Effector CD8-positive, alpha-beta T cell (primary cell): ENCODE measurements around the gene ZPR1.
"Not testable (repeated sequence)": the region's sequence is repeated elsewhere in the genome, so short reads cannot be mapped to it uniquely, and the experiment has no call there.

Source experiments
- DNase-seq: peaks from one replicate; lab custom pipeline; 2025; lab: John Stamatoyannopoulos, UW

Gene ZPR1

GRCh38 chr11:116792144-116792868 lies 4.5 kb upstream of the ZPR1 start:
- no peak for DNase-seq

GRCh38 chr11:116791813-116792143 lies 4.0 kb upstream of the ZPR1 start, which contains the start of gene APOA5:
Gene APOA5 (minus strand): TSS chr11:116791879. CDS start chr11:116791860, 19 bp downstream.
- DNase-seq, result no peak

- peak; percentile 61 for DNase-seq
Observed at GRCh38 chr11:116791002-116791812, 3.4 kb upstream of the ZPR1 start.

GRCh38 chr11:116790167-116791001 lies 2.6 kb upstream of the ZPR1 start:
- no peak for DNase-seq

- no peak for DNase-seq
Observed at GRCh38 chr11:116788975-116789374, 1.2 kb upstream of the ZPR1 start.

- no peak for DNase-seq
Observed at GRCh38 chr11:116788534-116788933, 711 bp upstream of the ZPR1 start.

GRCh38 chr11:116787436-116787785 lies 412 bp downstream of the ZPR1 start:
- DNase-seq, result no peak

GRCh38 chr11:116786966-116787365 lies 857 bp downstream of the ZPR1 start:
- DNase-seq, result no peak

- no peak for DNase-seq
Observed at GRCh38 chr11:116786326-116786725, 1.5 kb downstream of the ZPR1 start.

- no peak for DNase-seq
Observed at GRCh38 chr11:116782728-116783127, 5.1 kb downstream of the ZPR1 start.

GRCh38 chr11:116778556-116778955 lies 9.3 kb downstream of the ZPR1 start:
- no peak for DNase-seq

GRCh38 chr11:116777056-116777455 lies 10.8 kb downstream of the ZPR1 start:
- no peak for DNase-seq

- no peak for DNase-seq
Observed at GRCh38 chr11:116776522-116776984, 11.3 kb downstream of the ZPR1 start.

GRCh38 chr11:116775975-116776374 lies 11.8 kb downstream of the ZPR1 start:
- no peak for DNase-seq

- DNase-seq, result no peak
Observed at GRCh38 chr11:116774661-116775060, 13.2 kb downstream of the ZPR1 start.

- no peak for DNase-seq
Observed at GRCh38 chr11:116773203-116774097, 14.4 kb downstream of the ZPR1 start.

GRCh38 chr11:116772443-116773202 lies 15.2 kb downstream of the ZPR1 start, which contains the start of gene BUD13:
Gene BUD13 (minus strand): TSS chr11:116772987. CDS start chr11:116772964, 23 bp downstream.
- DNase-seq, result peak; percentile 84

- no peak for DNase-seq
Observed at GRCh38 chr11:116771935-116772334, 15.9 kb downstream of the ZPR1 start.

GRCh38 chr11:116762132-116762531 lies 25.7 kb downstream of the ZPR1 start:
- no peak for DNase-seq

GRCh38 chr11:116756044-116756443 lies 31.8 kb downstream of the ZPR1 start:
- not testable (repeated sequence) for DNase-seq
